Mesenchymal stem cell (in vitro differentiated cells and primary cell): ENCODE data around the gene DSTN.

Source experiments
- DNase-seq: peaks from one replicate; pipeline ENCODE4 v3.0.0-alpha.2; 2013
- H2AFZ ChIP-seq: one replicate; pipeline ENCODE4 v1.6.1; 2013; ENCODE audit warnings: low read depth, mild to moderate bottlenecking, control low read depth, inconsistent platforms, low read length, moderate library complexity
- H2AK5ac ChIP-seq: 2 replicates; pipeline ENCODE4 v1.6.1; 2013; ENCODE audit warnings: low read length, moderate library complexity, mild to moderate bottlenecking, inconsistent platforms; ENCODE audit not compliant: severe bottlenecking
- H2BK120ac ChIP-seq: one replicate; pipeline ENCODE4 v1.6.1; 2013; ENCODE audit warnings: low read depth, mild to moderate bottlenecking, inconsistent platforms, low read length, moderate library complexity
- H2BK12ac ChIP-seq, 2 experiments: one replicate each; pipeline ENCODE4 v1.6.1; 2013; ENCODE audit warnings: inconsistent platforms in 2 of 2, low read length in 2 of 2, mild to moderate bottlenecking in 2 of 2, moderate library complexity in 2 of 2, control low read depth in 1 of 2
- H2BK15ac ChIP-seq: one replicate; pipeline ENCODE4 v1.6.1; 2013; ENCODE audit warnings: mild to moderate bottlenecking, low read depth, inconsistent platforms; ENCODE audit not compliant: poor library complexity, severe bottlenecking
- H2BK5ac ChIP-seq: 2 replicates; pipeline ENCODE4 v1.6.1; 2013; ENCODE audit warnings: low read depth, mild to moderate bottlenecking, low read length, control low read depth, inconsistent platforms; ENCODE audit not compliant: poor library complexity, severe bottlenecking
- H3K14ac ChIP-seq, 2 experiments: one replicate each; pipeline ENCODE4 v1.6.1; 2013; ENCODE audit warnings: inconsistent platforms in 2 of 2, low read length in 2 of 2, control low read depth in 1 of 2, mild to moderate bottlenecking in 1 of 2, moderate library complexity in 1 of 2
- H3K18ac ChIP-seq, 2 experiments: one replicate each; pipeline ENCODE4 v1.6.1; 2013; ENCODE audit warnings: inconsistent platforms in 2 of 2, low read length in 2 of 2, control low read depth in 1 of 2, low read depth in 1 of 2, mild to moderate bottlenecking in 1 of 2
- H3K23ac ChIP-seq, 2 experiments: one replicate each; pipeline ENCODE4 v1.6.1; 2013; ENCODE audit warnings: inconsistent platforms in 2 of 2, low read length in 2 of 2, mild to moderate bottlenecking in 2 of 2, moderate library complexity in 2 of 2, control low read depth in 1 of 2
- H3K27ac ChIP-seq: 2 replicates; pipeline ENCODE4 v1.5.1; 2013; ENCODE audit warnings: mild to moderate bottlenecking, moderate library complexity, low read length, control low read depth, inconsistent platforms; ENCODE audit not compliant: poor library complexity, severe bottlenecking
- H3K27me3 ChIP-seq, 2 experiments: 2 replicates each; pipeline versions ENCODE4 v1.6.1 to v1.7.0; 2013; ENCODE audit warnings: low read length in 2 of 2, mild to moderate bottlenecking in 2 of 2, moderate library complexity in 2 of 2, control low read depth in 1 of 2, inconsistent platforms in 1 of 2; ENCODE audit not compliant: control insufficient read depth in 1 of 2, insufficient read depth in 1 of 2
- H3K36me3 ChIP-seq, 2 experiments: 2 replicates each; pipeline versions ENCODE4 v1.6.1 to v1.7.0; 2013; ENCODE audit warnings: low read length in 2 of 2, control low read depth in 1 of 2, inconsistent platforms in 1 of 2, low read depth in 1 of 2, mild to moderate bottlenecking in 1 of 2; ENCODE audit not compliant: insufficient read depth in 2 of 2, control insufficient read depth in 1 of 2
- H3K4ac ChIP-seq, 2 experiments: one replicate each; pipeline ENCODE4 v1.6.1; 2013; ENCODE audit warnings: inconsistent platforms in 2 of 2, low read length in 2 of 2, mild to moderate bottlenecking in 2 of 2, moderate library complexity in 2 of 2, control low read depth in 1 of 2, low read depth in 1 of 2
- H3K4me1 ChIP-seq: 2 replicates; pipeline ENCODE4 v1.6.1; 2013; ENCODE audit warnings: low read depth, low read length, control low read depth; ENCODE audit not compliant: control insufficient read depth, insufficient read depth
- H3K4me2 ChIP-seq: 2 replicates; pipeline ENCODE4 v1.6.1; 2013; ENCODE audit warnings: low read length, mild to moderate bottlenecking, inconsistent platforms; ENCODE audit not compliant: poor library complexity, severe bottlenecking
- H3K4me3 ChIP-seq, 2 experiments: 2 replicates each; pipeline versions ENCODE4 v1.5.1 to v1.7.0; 2013; ENCODE audit warnings: low read length in 2 of 2, mild to moderate bottlenecking in 2 of 2, control low read depth in 1 of 2, low read depth in 1 of 2; ENCODE audit not compliant: insufficient read depth in 1 of 2
- H3K79me1 ChIP-seq: replicated peaks from 2 replicates; pipeline ENCODE4 v1.6.1; 2013; ENCODE audit warnings: mild to moderate bottlenecking, control low read depth, low read length, inconsistent platforms; ENCODE audit not compliant: poor library complexity, severe bottlenecking
- H3K9ac ChIP-seq: 2 replicates; pipeline ENCODE4 v1.7.0; 2013; ENCODE audit warnings: mild to moderate bottlenecking, low read length, moderate library complexity
- H3K9me3 ChIP-seq: 2 replicates; pipeline ENCODE4 v1.7.0; 2013; ENCODE audit warnings: mild to moderate bottlenecking, low read length; ENCODE audit not compliant: control insufficient read depth
- H4K8ac ChIP-seq: one replicate; pipeline ENCODE4 v1.6.1; 2013; ENCODE audit warnings: inconsistent platforms, mild to moderate bottlenecking, low read length, moderate library complexity
- H4K91ac ChIP-seq: one replicate; pipeline ENCODE4 v1.6.1; 2013; ENCODE audit warnings: mild to moderate bottlenecking, low read length, inconsistent platforms
- WGBS: methylation state at CpG from one replicate; pipeline ENCODE4 v1.1.7; 2013; ENCODE audit warnings: mixed read lengths; 5-methylcytosine and 5-hydroxymethylcytosine counted together

Gene DSTN

DNA sequence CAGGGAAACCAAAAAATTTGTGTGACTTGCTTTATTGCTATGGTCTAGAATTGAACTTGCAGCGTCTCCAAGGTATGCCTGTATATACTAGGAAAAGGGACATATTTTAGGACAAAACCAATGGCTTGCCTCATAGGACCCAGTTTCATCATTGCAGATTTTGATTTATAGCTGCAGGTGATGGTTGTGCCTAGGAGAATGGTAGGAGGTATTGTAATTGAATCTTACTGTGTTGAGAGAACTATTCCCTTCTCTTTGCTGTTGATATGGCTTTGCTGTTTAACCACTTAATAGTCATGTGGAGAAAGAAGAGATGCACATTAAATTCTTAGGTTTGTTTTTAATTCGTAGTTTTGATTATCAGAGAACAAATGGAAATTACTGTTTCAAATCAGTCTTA lies 16.4 kb downstream of the DSTN start:
- H3K4me1 ChIP-seq: peaks cover 4% of the 10 kb centered on the region
- no peaks in the 10 kb centered on the region for H3K27me3 ChIP-seq
- 100% methylated on average over 2 of the region's 2 CpGs for WGBS
- no peak overlapping the region for H4K8ac ChIP-seq
- H3K14ac ChIP-seq: no peak overlapping the region
- no peak overlapping the region for H2BK12ac ChIP-seq
- no peak overlapping the region for H3K23ac ChIP-seq
- H2BK120ac ChIP-seq: no peak overlapping the region
- H3K36me3 ChIP-seq: peaks cover 0 to 5% of the 10 kb centered on the region in 2 experiments
- no peak overlapping the region for H2AFZ ChIP-seq
- H2BK15ac ChIP-seq: no peak overlapping the region
- no peak overlapping the region for H3K18ac ChIP-seq
- H4K91ac ChIP-seq: no peak overlapping the region
- no peak overlapping the region for H2BK5ac ChIP-seq
- no peak overlapping the region for H3K27ac ChIP-seq
- H3K4me2 ChIP-seq: no peak overlapping the region
- no peak overlapping the region for H3K4me3 ChIP-seq
- no peak overlapping the region for H3K4ac ChIP-seq
- no peak overlapping the region for H3K9ac ChIP-seq
- H3K79me1 ChIP-seq: no peaks in the 10 kb centered on the region
- no peak overlapping the region for H2AK5ac ChIP-seq
- DNase-seq: no peak
- no peaks in the 10 kb centered on the region for H3K9me3 ChIP-seq

DNA sequence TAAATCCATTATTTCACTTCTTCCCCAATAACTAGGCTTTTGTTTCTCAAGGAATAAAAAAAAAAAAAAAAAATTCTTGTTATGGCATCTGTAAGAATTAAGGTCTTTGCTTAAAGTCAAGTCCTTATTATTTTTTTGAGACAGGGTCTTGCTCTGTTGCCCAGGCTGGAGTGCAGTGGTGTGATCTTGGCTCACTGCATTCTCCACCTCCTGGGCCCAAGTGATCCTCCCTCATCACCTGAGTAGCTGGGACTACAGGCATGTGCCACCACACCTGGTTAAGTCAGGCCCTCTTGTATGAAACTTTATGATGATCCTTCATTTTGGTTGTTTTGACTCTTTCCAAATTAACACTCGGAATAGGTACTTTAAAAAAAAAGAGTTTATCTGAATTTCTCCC lies 17.3 kb downstream of the DSTN start:
- no peak overlapping the region for H3K9ac ChIP-seq

DNA sequence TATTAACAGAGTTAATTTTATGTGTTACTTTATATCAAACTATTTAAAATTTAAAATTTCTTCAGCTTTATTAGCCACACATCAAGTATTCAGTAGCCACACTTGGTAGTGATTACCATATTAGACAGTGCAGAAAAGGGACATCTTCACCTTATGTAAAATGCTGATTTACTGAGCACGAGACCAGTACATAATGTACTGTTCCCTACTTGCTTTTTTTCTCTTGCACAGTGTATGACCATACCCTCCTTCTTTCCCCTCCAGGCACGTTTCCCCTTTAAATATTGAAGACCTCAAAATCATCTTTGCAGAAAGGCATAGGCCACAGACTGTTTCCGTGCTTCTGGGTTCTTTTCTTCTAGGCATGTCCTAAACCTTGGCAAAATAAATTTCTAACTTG lies 17.9 kb downstream of the DSTN start:
- 65% methylated on average over 3 of the region's 3 CpGs for WGBS
- Histone ChIP-seq H2AFZ (no peak overlapping the region), H3K9me3 (no peaks in the 10 kb centered on the region), H3K14ac (no peak overlapping the region), H3K23ac (no peak overlapping the region), H2AK5ac (no peak overlapping the region), H3K4me2 (no peak overlapping the region), H3K4me1 (peaks cover 4% of the 10 kb centered on the region), H3K27ac (no peak overlapping the region), H3K36me3 (peaks cover 0 to 16% of the 10 kb centered on the region in 2 experiments), H4K8ac (no peak overlapping the region), H3K18ac (no peak overlapping the region), H3K9ac (no peak overlapping the region), H2BK5ac (no peak overlapping the region), H3K4ac (no peak overlapping the region), H4K91ac (no peak overlapping the region), H3K4me3 (no peak overlapping the region), H3K27me3 (no peaks in the 10 kb centered on the region), H3K79me1 (peaks cover under 1% of the 10 kb centered on the region), H2BK12ac (no peak overlapping the region), H2BK15ac (no peak overlapping the region), H2BK120ac (no peak overlapping the region)
- DNase-seq: no peak

More for the DNA sequence above, 17.3 kb downstream of the DSTN start:
- Histone ChIP-seq H3K4me1 (peaks cover 4% of the 10 kb centered on the region), H2AFZ (no peak overlapping the region), H3K14ac (no peak overlapping the region), H4K8ac (no peak overlapping the region), H2BK120ac (no peak overlapping the region), H3K4me2 (no peak overlapping the region), H3K4ac (no peak overlapping the region), H2BK5ac (no peak overlapping the region), H2BK15ac (no peak overlapping the region), H3K27ac (no peak overlapping the region), H3K36me3 (peaks cover 0 to 12% of the 10 kb centered on the region in 2 experiments), H3K79me1 (no peaks in the 10 kb centered on the region), H2BK12ac (no peak overlapping the region), H3K23ac (no peak overlapping the region), H3K9me3 (no peaks in the 10 kb centered on the region), H3K4me3 (no peak overlapping the region), H3K18ac (no peak overlapping the region), H2AK5ac (no peak overlapping the region), H3K27me3 (no peaks in the 10 kb centered on the region), H4K91ac (no peak overlapping the region)
- DNase-seq: no peak
- WGBS: no CpG with 5 or more reads among the region's 1 CpG

DNA sequence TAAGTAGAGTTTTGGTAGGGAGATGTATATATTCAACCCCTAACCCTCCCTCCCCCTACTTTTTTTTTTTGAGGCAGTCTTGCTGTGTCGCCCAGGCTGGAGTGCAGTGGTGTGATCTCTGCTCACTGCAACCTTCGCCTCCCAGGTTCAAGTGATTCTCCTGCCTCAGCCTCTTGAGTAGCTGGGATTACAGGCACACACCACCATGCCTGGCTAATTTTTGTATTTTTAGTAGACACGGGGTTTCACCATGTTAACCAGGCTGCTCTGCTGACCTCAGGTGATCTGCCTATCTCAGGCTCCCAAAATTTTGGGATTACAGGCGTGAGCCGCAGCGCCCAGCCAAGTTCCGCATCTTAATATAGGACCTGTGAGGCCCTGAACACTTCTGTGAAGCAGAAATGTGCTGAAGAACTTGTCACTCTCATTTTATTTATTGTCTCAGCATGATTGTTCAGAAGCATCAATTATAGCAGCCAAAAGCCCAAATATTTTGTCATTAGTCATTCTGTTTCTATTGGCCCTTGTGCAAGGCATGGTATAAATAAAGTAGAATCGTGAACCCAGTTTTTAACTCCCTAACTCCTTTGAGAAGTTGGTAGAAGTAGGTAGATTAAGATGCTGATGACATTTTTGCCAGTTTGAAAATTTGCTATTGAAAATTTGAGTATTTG lies 19.4 kb downstream of the DSTN start:
- 95% methylated on average over 8 of the region's 8 CpGs for whole genome bisulfite sequencing
- no peak overlapping the region for H2BK15ac ChIP-seq
- no peak overlapping the region for H3K23ac ChIP-seq
- peaks cover 2% of the 10 kb centered on the region for H3K79me1 ChIP-seq
- peak overlapping the region; percentile 10 for H3K9ac ChIP-seq
- H3K27me3 ChIP-seq: no peaks in the 10 kb centered on the region
- H4K91ac ChIP-seq: no peak overlapping the region
- no peak overlapping the region for H3K18ac ChIP-seq
- no peak overlapping the region for H2AK5ac ChIP-seq
- no peak overlapping the region for H3K14ac ChIP-seq
- DNase-seq: no peak
- H3K4ac ChIP-seq: no peak overlapping the region
- H3K36me3 ChIP-seq: peaks cover 3 to 22% of the 10 kb centered on the region in 2 experiments
- no peak overlapping the region for H2BK120ac ChIP-seq
- H3K4me2 ChIP-seq: no peak overlapping the region
- no peak overlapping the region for H2BK12ac ChIP-seq
- no peak overlapping the region for H2AFZ ChIP-seq
- no peak overlapping the region for H3K4me3 ChIP-seq
- H2BK5ac ChIP-seq: no peak overlapping the region
- no peak overlapping the region for H3K27ac ChIP-seq
- no peak overlapping the region for H4K8ac ChIP-seq
- H3K4me1 ChIP-seq: peaks cover 4% of the 10 kb centered on the region
- no peaks in the 10 kb centered on the region for H3K9me3 ChIP-seq
